Neural cell (in vitro differentiated cells): ENCODE data around the gene KLHDC7B. TPM values are rescaled to one million over a fixed set of nuclear protein-coding genes. Genes with fewer than 3 reads are reported as not detected.
"Not testable (repeated sequence)": the region's sequence is repeated elsewhere in the genome, so short reads cannot be mapped to it uniquely, and the experiment has no call there.

Experiments
- H2AFZ ChIP-seq: fragments of 200-600, 300-800 bp; sonication (generic), shearing (Covaris generic); 2 replicates; pipeline ENCODE4 v1.6.0; 2014; ENCODE audit warnings: low read depth, mild to moderate bottlenecking, antibody characterized with exemption, low read length, moderate library complexity
- H3F3A ChIP-seq: fragments of 200-600 bp; shearing (Covaris generic); 2 replicates; pipeline ENCODE4 v1.6.1; 2016; ENCODE audit warnings: mild to moderate bottlenecking, moderate library complexity, mixed read lengths, antibody characterized with exemption, low read length; ENCODE audit not compliant: insufficient read depth, poor library complexity, severe bottlenecking
- H3K27ac ChIP-seq: fragments of 200-600, 300-800 bp; sonication (generic), shearing (Covaris generic); 2 replicates; pipeline ENCODE4 v1.5.1; 2014; ENCODE audit warnings: mild to moderate bottlenecking, low read length, moderate library complexity
- H3K27me3 ChIP-seq: fragments of 300-800, 200-600 bp; sonication (generic), shearing (Covaris generic); 2 replicates; pipeline ENCODE4 v1.6.0; 2014; ENCODE audit warnings: mild to moderate bottlenecking, low read depth, low read length, moderate library complexity; ENCODE audit not compliant: insufficient read depth
- H3K36me3 ChIP-seq: fragments of 300-800, 200-600 bp; sonication (generic), shearing (Covaris generic); 2 replicates; pipeline ENCODE4 v1.5.1; 2014; ENCODE audit warnings: mild to moderate bottlenecking, antibody characterized with exemption, low read length, moderate library complexity; ENCODE audit not compliant: insufficient read depth
- H3K4me2 ChIP-seq: fragments of 300-800, 200-600 bp; sonication (generic), shearing (Covaris generic); 2 replicates; pipeline ENCODE4 v1.6.0; 2014; ENCODE audit warnings: mild to moderate bottlenecking, low read length
- H3K4me3 ChIP-seq: fragments of 300-800, 200-600 bp; sonication (generic), shearing (Covaris generic); 2 replicates; pipeline ENCODE4 v1.5.1; 2014; ENCODE audit warnings: mild to moderate bottlenecking, low read length, moderate library complexity
- H3K79me2 ChIP-seq: fragments of 200-600 bp; shearing (Covaris generic); replicated peaks from 2 replicates; pipeline ENCODE4 v1.6.0; 2014; ENCODE audit warnings: mild to moderate bottlenecking, low read length, moderate library complexity; ENCODE audit not compliant: insufficient read depth
- H3K9ac ChIP-seq: fragments of 300-800, 200-600 bp; sonication (generic), shearing (Covaris generic); 2 replicates; pipeline ENCODE4 v1.6.1; 2016; ENCODE audit warnings: mild to moderate bottlenecking, low read length, mixed read lengths
- H3K9me2 ChIP-seq: fragments of 200-600 bp; shearing (Covaris generic); 2 replicates; pipeline ENCODE4 v1.6.1; 2016; ENCODE audit warnings: mild to moderate bottlenecking, low read length, mixed read lengths; ENCODE audit not compliant: insufficient read depth
- H3K9me3 ChIP-seq: fragments of 200-600, 300-800 bp; sonication (generic), shearing (Covaris generic); 2 replicates; pipeline ENCODE4 v1.6.1; 2016; ENCODE audit warnings: mild to moderate bottlenecking, mixed run types, low read length, moderate library complexity, mixed read lengths
- H4K20me1 ChIP-seq: fragments of 200-600 bp; shearing (Covaris generic); 2 replicates; pipeline ENCODE4 v1.6.1; 2016; ENCODE audit warnings: mild to moderate bottlenecking, mixed run types; ENCODE audit not compliant: insufficient read depth
- CTCF ChIP-seq: fragments of 450-650 bp; IDR thresholded peaks from 2 replicates; pipeline ENCODE4 v1.5.1; 2014; ENCODE audit warnings: antibody characterized with exemption, mild to moderate bottlenecking, moderate library complexity; ENCODE audit not compliant: poor library complexity, severe bottlenecking
- EP300 ChIP-seq: fragments of 450-650 bp; conservative IDR thresholded peaks from 2 replicates; pipeline ENCODE4 v1.6.1; 2014; ENCODE audit warnings: antibody characterized with exemption, mild to moderate bottlenecking, moderate library complexity; ENCODE audit not compliant: poor library complexity, severe bottlenecking
- EZH2 ChIP-seq: fragments of 200-600, 300-800 bp; shearing (Covaris generic), sonication (generic); IDR thresholded peaks from 2 replicates; pipeline ENCODE4 v1.6.1; 2014; ENCODE audit warnings: antibody characterized with exemption, low read length, borderline replicate concordance, mild to moderate bottlenecking; ENCODE audit not compliant: insufficient read depth, poor library complexity, severe bottlenecking
- MXI1 ChIP-seq: fragments of 450-650 bp; conservative IDR thresholded peaks from 2 replicates; pipeline ENCODE4 v1.6.1; 2014; ENCODE audit warnings: antibody characterized with exemption, mild to moderate bottlenecking; ENCODE audit not compliant: poor library complexity, severe bottlenecking
- POLR2AphosphoS5 ChIP-seq: IDR thresholded peaks from 2 replicates; pipeline ENCODE4 v1.6.1; 2012
- RAD21 ChIP-seq: fragments of 450-650 bp; conservative IDR thresholded peaks from 2 replicates; pipeline ENCODE4 v1.6.1; 2014; ENCODE audit warnings: antibody characterized with exemption, mild to moderate bottlenecking, moderate library complexity
- REST ChIP-seq: IDR thresholded peaks from 2 replicates; pipeline ENCODE4 v1.6.1; 2012; ENCODE audit warnings: borderline replicate concordance
- SMC3 ChIP-seq: fragments of 450-650 bp; conservative IDR thresholded peaks from 2 replicates; pipeline ENCODE4 v1.6.1; 2014; ENCODE audit warnings: antibody characterized with exemption, mild to moderate bottlenecking, moderate library complexity; ENCODE audit not compliant: poor library complexity
- TAF1 ChIP-seq: IDR thresholded peaks from 2 replicates; pipeline ENCODE4 v1.6.1; 2012; ENCODE audit warnings: low read depth
- polyA plus RNA-seq: library from polyadenylated mRNA; depleted of rRNA; stranded (reverse); fragments of >200 nt; gene quantifications from 2 replicates; pipeline ENCODE4 v1.2.3, GENCODE V29; 2014

The KLHDC7B gene
- polyA plus RNA-seq, 1 donor from 2014 or later: not detected

DNA sequence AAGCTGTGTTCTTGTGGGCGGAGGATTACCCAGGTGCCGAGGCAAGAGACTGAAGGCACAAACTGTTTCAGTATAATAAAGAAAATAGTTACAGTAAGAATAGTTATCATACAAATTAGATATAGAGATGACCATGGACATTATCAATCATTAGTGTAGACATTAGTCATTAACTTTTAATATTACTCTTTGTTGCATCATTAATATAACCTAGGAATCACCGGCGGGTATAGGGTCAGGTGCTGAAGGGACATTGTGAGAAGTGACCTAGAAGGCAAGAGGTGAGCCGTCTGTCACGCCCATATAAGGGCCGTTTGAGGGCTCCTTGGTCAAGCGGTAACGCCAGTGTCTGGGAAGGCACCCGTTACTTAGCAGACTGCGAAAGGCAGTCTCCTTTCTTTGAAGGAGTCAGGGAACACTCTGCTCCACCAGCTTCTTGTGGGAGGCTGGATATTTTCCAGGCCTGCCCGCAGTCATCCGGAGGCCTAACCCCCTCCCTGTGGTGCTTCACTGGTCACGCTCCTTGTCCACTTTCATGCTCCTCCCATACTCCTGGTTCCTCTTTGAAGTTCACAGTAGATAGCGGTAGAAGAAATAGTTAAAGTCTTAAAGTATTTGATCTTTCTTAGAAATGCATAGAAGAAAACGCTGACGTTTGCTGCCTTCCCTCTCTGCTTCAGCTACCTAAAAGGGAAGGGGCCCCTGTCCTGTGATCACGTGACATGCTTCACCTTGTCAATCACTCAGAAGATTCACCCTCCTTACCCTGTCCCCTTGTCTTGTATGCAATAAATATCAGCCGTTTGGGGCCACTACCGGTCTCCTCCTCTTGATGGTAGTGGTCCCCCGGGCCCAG lies 11.6 kb upstream of the KLHDC7B start:
- not testable (repeated sequence) for H3K9me3 ChIP-seq, H3K79me2 ChIP-seq, H3F3A ChIP-seq, H2AFZ ChIP-seq, H3K36me3 ChIP-seq, H3K9ac ChIP-seq, H3K9me2 ChIP-seq, H3K4me2 ChIP-seq, H3K4me3 ChIP-seq, H3K27ac ChIP-seq, H4K20me1 ChIP-seq
- peaks cover 34% of the 10 kb centered on the region for H3K27me3 ChIP-seq

- no peak overlapping the region for H3K4me2 ChIP-seq
- no peaks in the 10 kb centered on the region for H3F3A ChIP-seq
- H3K27ac ChIP-seq: no peak overlapping the region
- H3K4me3 ChIP-seq: no peak overlapping the region
- no peaks in the 10 kb centered on the region for H3K79me2 ChIP-seq
- H4K20me1 ChIP-seq: no peaks in the 10 kb centered on the region
- no peak overlapping the region for H3K9ac ChIP-seq
- no peaks in the 10 kb centered on the region for H3K9me3 ChIP-seq
- no peak for TF ChIP-seq MXI1
- TF ChIP-seq POLR2AphosphoS5: no peak
- no peak overlapping the region for H2AFZ ChIP-seq
- no peaks in the 10 kb centered on the region for H3K9me2 ChIP-seq
- no peaks in the 10 kb centered on the region for H3K36me3 ChIP-seq
- peaks cover 26% of the 10 kb centered on the region for H3K27me3 ChIP-seq
Observed at GRCh38 chr22:50535113-50535512, 10.6 kb upstream of the KLHDC7B start.

GRCh38 chr22:50536226-50536625 lies 9.5 kb upstream of the KLHDC7B start:
- no peak overlapping the region for H3K4me2 ChIP-seq
- no peak for TF ChIP-seq CTCF
- no peak for TF ChIP-seq POLR2AphosphoS5
- no peak for TF ChIP-seq RAD21
- TF ChIP-seq EZH2: no peak
- no peak for TF ChIP-seq REST
- no peak for TF ChIP-seq SMC3
- no peak for TF ChIP-seq TAF1
- TF ChIP-seq MXI1: no peak
- TF ChIP-seq EP300: no peak
- H3K9ac ChIP-seq: no peak overlapping the region
- H3F3A ChIP-seq: no peaks in the 10 kb centered on the region
- H3K27ac ChIP-seq: no peak overlapping the region
- no peak overlapping the region for H3K4me3 ChIP-seq
- H3K9me2 ChIP-seq: no peaks in the 10 kb centered on the region
- H3K36me3 ChIP-seq: no peaks in the 10 kb centered on the region
- no peaks in the 10 kb centered on the region for H3K79me2 ChIP-seq
- no peaks in the 10 kb centered on the region for H4K20me1 ChIP-seq
- H3K9me3 ChIP-seq: no peaks in the 10 kb centered on the region
- peaks cover 15% of the 10 kb centered on the region for H3K27me3 ChIP-seq
- H2AFZ ChIP-seq: no peak overlapping the region
